GM21723 (cell line): Measurements from ENCODE around the gene PRPF19.

Source experiments
- ATAC-seq: cut with Tn5 transposase; IDR thresholded peaks from one replicate; pipeline ENCODE4 v1.9.1; 2021; ENCODE audit warnings: mild to moderate bottlenecking, moderate library complexity; ENCODE audit not compliant: unreplicated experiment

The PRPF19 gene

DNA sequence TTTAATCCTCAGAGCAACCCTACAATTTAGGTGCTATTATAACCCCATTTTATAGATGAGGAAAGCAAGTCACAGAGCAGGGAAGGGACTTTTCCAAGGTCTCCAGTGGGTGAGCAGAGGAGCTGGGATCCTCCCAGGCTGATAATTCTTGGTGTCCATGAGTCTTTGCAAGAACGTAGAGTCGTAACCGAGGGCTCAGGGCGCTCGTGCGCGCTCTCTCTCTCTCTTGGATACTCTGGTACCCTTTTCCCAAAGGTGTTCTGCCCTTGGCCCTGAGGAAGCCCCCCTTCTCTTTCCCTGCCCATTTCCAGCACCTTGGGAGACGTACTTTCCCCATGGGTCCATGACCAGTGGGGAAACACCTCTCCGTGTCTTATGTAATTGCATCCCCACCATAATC, 44.2 kb downstream of the PRPF19 start:
- ATAC-seq: no peak

DNA sequence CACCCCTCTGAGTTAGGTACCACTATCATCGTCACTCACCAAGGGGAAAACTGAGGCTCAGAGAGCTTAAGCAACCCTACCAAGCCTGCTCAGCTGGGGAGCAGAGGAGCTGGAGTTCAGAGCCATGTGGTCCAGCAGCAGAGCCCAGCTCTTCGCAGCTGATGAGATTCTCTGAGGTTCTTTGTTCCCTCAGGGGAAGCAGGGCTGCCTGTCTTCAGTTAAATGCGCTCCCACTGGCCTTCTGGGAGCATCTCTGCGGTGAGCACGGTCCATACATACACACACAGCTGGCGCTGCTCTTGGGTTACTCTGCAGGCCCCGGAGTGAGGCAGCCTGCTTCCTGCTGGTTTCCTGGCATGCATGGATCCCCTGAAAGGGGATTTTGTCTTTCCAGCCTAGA, 45.4 kb downstream of the PRPF19 start:
- ATAC-seq: no peak

- no peak for ATAC-seq
Observed at GRCh38 chr11:60859616-60860250, 46.7 kb downstream of the PRPF19 start.

- no peak for ATAC-seq
Observed at GRCh38 chr11:60858731-60859464, 47.5 kb downstream of the PRPF19 start.

DNA sequence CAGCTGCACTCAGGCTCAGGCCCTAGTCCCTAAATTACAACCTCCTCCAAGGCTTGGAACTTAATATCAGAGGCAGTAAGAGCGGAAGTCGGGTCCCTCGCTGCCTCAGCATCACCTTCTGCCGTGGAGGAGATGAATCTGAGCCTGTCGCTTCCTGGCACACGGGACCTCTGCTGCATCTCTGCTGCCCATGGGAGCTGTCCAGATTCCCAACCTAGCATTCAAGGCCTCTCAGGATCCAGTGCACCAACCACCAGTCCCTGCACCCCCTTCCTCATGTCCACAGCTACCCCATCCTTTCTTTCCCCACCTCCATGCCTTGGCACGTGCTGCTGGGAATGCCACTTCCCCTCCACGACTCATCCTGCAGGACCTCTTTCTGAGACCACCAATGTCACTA, 48.1 kb downstream of the PRPF19 start:
- no peak for ATAC-seq

GRCh38 chr11:60857378-60858232, 48.8 kb downstream of the PRPF19 start:
- no peak for ATAC-seq

- no peak for ATAC-seq
Observed at GRCh38 chr11:60855726-60856633, 50.4 kb downstream of the PRPF19 start, which contains the start of gene PTGDR2. PTGDR2 (minus strand) TSS chr11:60855950; CDS start chr11:60853722, 2,228 bp downstream.

GRCh38 chr11:60854847-60855725, 51.3 kb downstream of the PRPF19 start:
- ATAC-seq: no peak

GRCh38 chr11:60854140-60854846, 52.1 kb downstream of the PRPF19 start:
- ATAC-seq: no peak

- ATAC-seq: no peak
Observed at GRCh38 chr11:60852982-60853950, 53.1 kb downstream of the PRPF19 start.

GRCh38 chr11:60852117-60852981, 54.0 kb downstream of the PRPF19 start:
- no peak for ATAC-seq

DNA sequence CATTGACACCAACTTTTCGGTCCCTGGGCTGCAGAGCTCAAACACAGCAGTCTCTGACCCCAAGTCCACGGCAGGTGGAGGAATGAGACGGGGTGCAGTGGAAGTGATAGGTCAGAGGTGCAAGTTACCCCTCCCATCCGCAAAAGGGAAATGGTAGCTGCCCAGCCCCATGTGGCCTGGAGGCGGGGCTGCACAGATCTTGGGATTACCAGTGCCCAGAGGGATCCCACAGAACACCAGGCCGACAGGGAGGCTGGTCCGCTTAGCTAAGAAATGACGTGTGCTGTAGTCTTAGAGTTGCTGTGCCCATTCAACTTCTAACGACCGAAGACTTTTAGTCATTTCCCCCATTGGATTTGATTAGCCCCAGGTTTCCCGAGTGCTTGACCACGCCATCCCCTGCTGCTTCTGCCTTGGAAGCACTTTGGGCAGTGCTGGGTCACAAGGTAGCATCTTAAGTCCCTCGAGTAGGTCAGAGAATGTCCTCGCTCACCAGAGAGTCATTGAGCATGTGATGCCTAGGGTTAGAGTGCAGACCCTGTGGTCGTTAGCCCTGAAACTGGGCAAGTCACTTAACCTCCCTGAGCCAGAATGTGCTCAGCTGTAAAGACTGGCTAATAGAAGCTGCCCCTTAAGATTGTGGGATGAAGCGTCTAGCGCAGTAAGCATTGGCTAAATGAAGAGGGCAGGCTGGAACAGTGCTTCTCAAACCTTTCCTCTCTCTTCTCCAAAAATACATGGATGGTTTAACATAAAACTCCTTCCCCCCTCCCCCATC, 54.9 kb downstream of the PRPF19 start:
- no peak for ATAC-seq

- ATAC-seq: no peak
Observed at GRCh38 chr11:60849641-60850520, 56.5 kb downstream of the PRPF19 start.

DNA sequence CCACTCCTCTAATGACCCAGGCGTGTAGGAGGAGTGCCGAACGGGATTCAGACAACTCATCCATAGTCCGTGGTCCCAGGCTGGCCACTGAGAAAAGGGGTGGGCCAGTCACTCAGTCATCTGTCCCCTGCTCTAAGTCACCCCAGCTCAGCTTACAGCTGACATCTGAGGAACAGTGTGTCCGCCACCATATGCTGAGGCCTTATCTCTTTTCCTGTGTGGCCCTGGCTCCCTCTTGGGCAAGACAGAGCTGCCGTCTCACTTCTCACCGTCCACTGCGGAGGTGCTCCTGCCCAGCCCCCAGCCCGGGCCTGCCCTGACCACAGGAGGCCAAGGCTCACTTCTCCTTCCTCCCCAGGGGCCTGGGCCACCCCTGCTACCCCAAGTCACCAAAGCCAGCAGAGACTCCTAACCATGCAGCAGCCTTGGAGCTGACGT, 57.7 kb downstream of the PRPF19 start:
- no peak for ATAC-seq

GRCh38 chr11:60847896-60848295, 58.5 kb downstream of the PRPF19 start:
- no peak for ATAC-seq
